Panc1 (cell line): Measurements from ENCODE around the gene UGT1A9. TPM values are rescaled to one million over a fixed set of nuclear protein-coding genes. Genes with fewer than 3 reads are reported as not detected.

Experiments
- ATAC-seq: fragments of 200-7000 bp; cut with Tn5 transposase; 2 replicates; pipeline ENCODE4 v1.9.1; 2020; ENCODE audit warnings: mild to moderate bottlenecking, moderate library complexity
- BruUV-seq: library from RNA; stranded (reverse); fragments of 400-500 nt; replicated peaks from 2 replicates; lab custom pipeline; 2021; lab: Mats Ljungman, UMichigan
- CTCF ChIA-PET: fragments of 300-600 bp; sonication (Branson Sonifier 250); formaldehyde crosslinking; loops from one replicate; lab custom pipeline; 2022; ENCODE audit warnings: antibody characterized with exemption; lab: Charles Lee
- POLR2A ChIA-PET: fragments of 300-600 bp; sonication (Branson Sonifier 250); formaldehyde crosslinking; loops from one replicate; lab custom pipeline; 2022; ENCODE audit warnings: antibody characterized with exemption; lab: Charles Lee
- DNase-seq: peaks from one replicate; pipeline ENCODE4 v3.0.0-alpha.2; 2010; ENCODE audit warnings: low read depth, low spot score
- H3K27ac ChIP-seq: 2 replicates; pipeline ENCODE4 v1.5.1; 2011; ENCODE audit warnings: mild to moderate bottlenecking, low read length, inconsistent platforms
- H3K27me3 ChIP-seq: fragments of 200-500 bp; sonication (Bioruptor generic); 2 replicates; pipeline ENCODE4 v1.6.0; 2014; ENCODE audit warnings: low read length, inconsistent platforms; ENCODE audit not compliant: control insufficient read depth, insufficient read depth
- H3K36me3 ChIP-seq: fragments of 200-500 bp; sonication (Bioruptor generic); 2 replicates; pipeline ENCODE4 v1.5.1; 2014; ENCODE audit warnings: inconsistent platforms, mild to moderate bottlenecking, low read length, moderate library complexity; ENCODE audit not compliant: control insufficient read depth, insufficient read depth
- H3K4me1 ChIP-seq: 2 replicates; pipeline ENCODE4 v1.5.1; 2011; ENCODE audit warnings: inconsistent platforms, mild to moderate bottlenecking, low read length, moderate library complexity; ENCODE audit not compliant: control insufficient read depth, insufficient read depth
- H3K4me3 ChIP-seq, 2 experiments: 2 replicates each; pipeline ENCODE4 v1.5.1; 2011 to 2012; ENCODE audit warnings: low read depth in 2 of 2, low read length in 2 of 2, mild to moderate bottlenecking in 2 of 2, inconsistent platforms in 1 of 2, moderate library complexity in 1 of 2
- H3K9me3 ChIP-seq: fragments of 200-500 bp; sonication (Bioruptor generic); 2 replicates; pipeline ENCODE4 v1.5.1; 2014; ENCODE audit warnings: low read depth, mild to moderate bottlenecking, inconsistent platforms, low read length, moderate library complexity; ENCODE audit not compliant: control insufficient read depth, insufficient read depth
- CTCF ChIP-seq: fragments of 450-650 bp; IDR thresholded peaks from 2 replicates; pipeline ENCODE4 v1.5.1; 2017; ENCODE audit warnings: mild to moderate bottlenecking
- POLR2AphosphoS5 ChIP-seq: IDR thresholded peaks from 2 replicates; pipeline ENCODE4 v1.6.1; 2012; ENCODE audit warnings: mild to moderate bottlenecking, low read depth, low read length, moderate library complexity
- REST ChIP-seq, 2 experiments: IDR thresholded peaks; 2 replicates each; pipeline ENCODE4 v1.6.1; 2011 to 2012; ENCODE audit warnings: low read depth in 2 of 2, control low read depth in 1 of 2, low read length in 1 of 2, mild to moderate bottlenecking in 1 of 2, moderate library complexity in 1 of 2; ENCODE audit not compliant: insufficient read depth in 1 of 2
- SIN3A ChIP-seq: IDR thresholded peaks from 2 replicates; pipeline ENCODE4 v1.6.1; 2012; ENCODE audit warnings: low read depth, mild to moderate bottlenecking, low read length, moderate library complexity, borderline replicate concordance; ENCODE audit not compliant: insufficient read depth
- TCF7L2 ChIP-seq: IDR thresholded peaks from 2 replicates; pipeline ENCODE4 v1.6.1; 2011; ENCODE audit warnings: mild to moderate bottlenecking, low read depth, low read length, inconsistent platforms
- in situ Hi-C: cut with HindIII; loops from 2 replicates; pipeline ENCODE4 v1.10.0; 2016; ENCODE audit warnings: low sequenced_read_pairs, low pct_unique_long_range_greater_than_20kb
- intact Hi-C: fragments of 100-400 bp; cut with micrococcal nuclease; formaldehyde crosslinking; loops from one replicate; pipeline ENCODE4 v1.10.0; 2022; ENCODE audit not compliant: unreplicated experiment
- total RNA-seq: library from RNA; stranded (reverse); gene quantifications from one replicate; pipeline ENCODE4 v1.2.1, GENCODE V29; 2021; ENCODE audit not compliant: unreplicated experiment

The UGT1A9 gene
- total RNA-seq, 1 experiment from 2014 or later, result not detected

GRCh38 chr2:233811087-233811486 is 139.4 kb downstream of the UGT1A9 start:
- no peaks in the 10 kb centered on the region for H3K36me3 ChIP-seq
- CTCF ChIA-PET, result no interaction called here
- H3K4me1 ChIP-seq, result no peaks in the 10 kb centered on the region
- H3K27me3 ChIP-seq, result no peaks in the 10 kb centered on the region; the same call in 1 of the 2 replicates
- BruUV-seq, result no TSS peak
- H3K9me3 ChIP-seq, result no peaks in the 10 kb centered on the region
- ATAC-seq (no peak), DNase-seq (no peak)
- H3K27ac ChIP-seq, result no peak overlapping the region
- in situ Hi-C loops, result no loop called here
- H3K4me3 ChIP-seq, result no peak overlapping the region
- intact Hi-C loops, result no loop called here
- POLR2A ChIA-PET, result no interaction called here
- TF ChIP-seq POLR2AphosphoS5 (no peak), SIN3A (no peak), REST (IDR thresholded peaks at IDR 0.05; ENCODE audit: insufficient read depth in 1 of 2, low read depth in 2 of 2, low read length in 1 of 2) (no peak), TCF7L2 (no peak), CTCF (no peak)

GRCh38 chr2:233811732-233812131 is 140.0 kb downstream of the UGT1A9 start:
- CTCF ChIA-PET, result no interaction called here
- Histone ChIP-seq H3K4me1 (no peaks in the 10 kb centered on the region), H3K27me3 (no peaks in the 10 kb centered on the region), H3K4me3 (no peak overlapping the region), H3K36me3 (no peaks in the 10 kb centered on the region), H3K9me3 (no peaks in the 10 kb centered on the region), H3K27ac (no peak overlapping the region)
- TF ChIP-seq REST (IDR thresholded peaks at IDR 0.05; ENCODE audit: insufficient read depth in 1 of 2, low read depth in 2 of 2, low read length in 1 of 2), result no peak
- no peak for TF ChIP-seq POLR2AphosphoS5
- TF ChIP-seq CTCF, result no peak
- no peak for TF ChIP-seq TCF7L2
- no peak for TF ChIP-seq SIN3A
- no TSS peak for BruUV-seq
- in situ Hi-C loops (no loop called here), intact Hi-C loops (no loop called here)
- ATAC-seq, result no peak
- POLR2A ChIA-PET, result no interaction called here
- no peak for DNase-seq
